Endothelial cell of umbilical vein (primary cell): Measurements from ENCODE around the gene NR3C1. TPM values are rescaled to one million over a fixed set of nuclear protein-coding genes. Genes with fewer than 3 reads are reported as not detected.

Experiments
- BruUV-seq: library from RNA; stranded (reverse); fragments of 400-500 nt; replicated peaks from 2 replicates; lab custom pipeline; 2021; lab: Mats Ljungman, UMichigan
- CTCF ChIA-PET: fragments of 300-600, 350-600 bp; sonication (Branson Sonifier 250); formaldehyde crosslinking; loops from one replicate; lab custom pipeline; 2021; ENCODE audit warnings: antibody characterized with exemption, inconsistent platforms; lab: Charles Lee
- POLR2A ChIA-PET: fragments of 300-600, 350-600 bp; sonication (Branson Sonifier 250); formaldehyde crosslinking; loops from one replicate; lab custom pipeline; 2021; ENCODE audit warnings: antibody characterized with exemption, inconsistent platforms; lab: Charles Lee
- DNase-seq: peaks from one replicate; pipeline ENCODE4 v3.0.0-alpha.2; 2011; ENCODE audit warnings: low read depth, low spot score
- FAIRE-seq: peaks from 2 replicates; lab custom pipeline; 2011; peaks lifted over from hg19 to GRCh38; lab: Jason Lieb, UNC
- H2AFZ ChIP-seq: 2 replicates; pipeline ENCODE4 v1.6.0; 2012; ENCODE audit warnings: low read depth, low read length, control low read depth, inconsistent platforms
- H3K27ac ChIP-seq: 2 replicates; pipeline ENCODE4 v1.5.1; 2011; ENCODE audit warnings: low read depth, mild to moderate bottlenecking, control low read depth, low read length, moderate library complexity; ENCODE audit not compliant: insufficient read depth
- H3K27me3 ChIP-seq, 2 experiments: 2 replicates each; pipeline versions ENCODE4 v1.6.0 to v1.6.1; 2011; ENCODE audit warnings: low read length in 2 of 2, mixed read lengths in 1 of 2; ENCODE audit not compliant: control insufficient read depth in 2 of 2, insufficient read depth in 2 of 2
- H3K36me3 ChIP-seq, 2 experiments: 2 replicates in 1 of 2; 3 replicates in 1 of 2; pipeline ENCODE4 v1.5.1; 2011; ENCODE audit warnings: low read length in 2 of 2, mild to moderate bottlenecking in 1 of 2, moderate library complexity in 1 of 2; ENCODE audit not compliant: control insufficient read depth in 2 of 2, insufficient read depth in 2 of 2; ENCODE audit errors: extremely low read depth in 1 of 2
- H3K4me1 ChIP-seq: 3 replicates; pipeline ENCODE4 v1.5.1; 2011; ENCODE audit warnings: mild to moderate bottlenecking, low read length; ENCODE audit not compliant: control insufficient read depth, insufficient read depth; ENCODE audit errors: extremely low read depth
- H3K4me2 ChIP-seq: 2 replicates; pipeline ENCODE4 v1.6.1; 2011; ENCODE audit warnings: low read length, control low read depth, mixed read lengths; ENCODE audit not compliant: insufficient read depth
- H3K4me3 ChIP-seq, 3 experiments: fragments of 200-600 bp in 1 of 3; sonication (generic), shearing (Covaris generic) in 1 of 3; replicated peaks in 1 of 3; 2 replicates each; pipeline ENCODE4 v1.5.1; 2011 to 2016; ENCODE audit warnings: control low read depth in 3 of 3, low read length in 3 of 3, mild to moderate bottlenecking in 2 of 3, inconsistent platforms in 1 of 3, low read depth in 1 of 3, moderate library complexity in 1 of 3; ENCODE audit not compliant: insufficient read depth in 1 of 3
- H3K79me2 ChIP-seq: 2 replicates; pipeline ENCODE4 v1.6.0; 2012; ENCODE audit warnings: low read length, inconsistent platforms; ENCODE audit not compliant: control insufficient read depth, insufficient read depth
- H3K9ac ChIP-seq: replicated peaks from 2 replicates; pipeline ENCODE3; 2011; ENCODE audit warnings: low read length, control low read depth; ENCODE audit not compliant: insufficient read depth; ENCODE audit errors: extremely low read depth
- H3K9me1 ChIP-seq: replicated peaks from 3 replicates; pipeline ENCODE4 v1.6.0; 2011; ENCODE audit warnings: mild to moderate bottlenecking, low read length; ENCODE audit not compliant: control insufficient read depth, insufficient read depth; ENCODE audit errors: extremely low read depth
- H3K9me3 ChIP-seq: replicated peaks from 2 replicates; pipeline ENCODE4 v1.5.1; 2012; ENCODE audit warnings: low read length, inconsistent platforms; ENCODE audit not compliant: control insufficient read depth, insufficient read depth
- H4K20me1 ChIP-seq: replicated peaks from 2 replicates; pipeline ENCODE3; 2011; ENCODE audit warnings: mild to moderate bottlenecking, low read length; ENCODE audit not compliant: control insufficient read depth, insufficient read depth; ENCODE audit errors: extremely low read depth
- EZH2 ChIP-seq: IDR thresholded peaks from 2 replicates; pipeline ENCODE4 v1.6.1; 2012; ENCODE audit warnings: borderline replicate concordance, low read depth, mild to moderate bottlenecking, moderate library complexity, low read length, inconsistent platforms; ENCODE audit not compliant: severe bottlenecking
- FOS ChIP-seq: IDR thresholded peaks from 2 replicates; pipeline ENCODE4 v1.6.1; 2011; ENCODE audit warnings: mild to moderate bottlenecking, low read length, moderate library complexity, borderline replicate concordance; ENCODE audit not compliant: insufficient read depth
- GATA2 ChIP-seq: IDR thresholded peaks from 2 replicates; pipeline ENCODE4 v1.7.0; 2011; ENCODE audit warnings: low read depth, mild to moderate bottlenecking, moderate library complexity, mixed read lengths, low read length; ENCODE audit not compliant: insufficient read length, insufficient read depth
- JUN ChIP-seq: IDR thresholded peaks from 2 replicates; pipeline ENCODE4 v1.6.1; 2011; ENCODE audit warnings: borderline replicate concordance, low read depth; ENCODE audit not compliant: insufficient read length, insufficient read depth
- MYC ChIP-seq: IDR thresholded peaks from one replicate; pipeline ENCODE4 v1.6.1; 2011; ENCODE audit warnings: mild to moderate bottlenecking, low read depth, low read length
- POLR2A ChIP-seq: IDR thresholded peaks from 2 replicates; pipeline ENCODE4 v1.6.1; 2012; ENCODE audit warnings: low read depth, mild to moderate bottlenecking, control low read depth, low read length
- POLR2AphosphoS5 ChIP-seq: IDR thresholded peaks from 2 replicates; pipeline ENCODE4 v1.6.1; 2012; ENCODE audit warnings: low read depth, mild to moderate bottlenecking, control low read depth, low read length, moderate library complexity; ENCODE audit not compliant: insufficient read depth
- dilution Hi-C: fragments of 300-500 bp; cut with MboI; formaldehyde crosslinking; loops from one replicate; pipeline ENCODE4 v1.15.0; 2019; ENCODE audit warnings: low sequenced_read_pairs; ENCODE audit not compliant: extremely low pct_ligation_motif_present
- intact Hi-C: fragments of 100-400 bp; cut with micrococcal nuclease; formaldehyde crosslinking; loops from one replicate; pipeline ENCODE4 v1.10.0; 2022
- polyA plus RNA-seq, 4 experiments: library from polyadenylated mRNA; depleted of rRNA in 3 of 4; stranded (reverse) in 3 of 4; unstranded in 1 of 4; fragments of >200 nt; gene quantifications; 2 replicates each; pipeline versions ENCODE4 v1.2.1 to v1.2.3, GENCODE V29; 2011 to 2012; ENCODE audit warnings: missing spikeins in 1 of 4
- total RNA-seq: library from RNA; stranded (reverse); gene quantifications from 2 replicates; pipeline ENCODE4 v1.2.3, GENCODE V29; 2021
- TF ChIP-seq, protein P1 (sequence below): IDR thresholded peaks from 2 replicates; pipeline ENCODE4 v1.6.1; 2011; ENCODE audit not compliant: insufficient read depth, insufficient read length
- TF ChIP-seq, protein P2 (sequence below), 2 donors: IDR thresholded peaks; 1 replicate in 1 of 2; 2 replicates in 1 of 2; pipeline ENCODE4 v1.5.1; 2011; ENCODE audit warnings: low read length in 2 of 2, mild to moderate bottlenecking in 2 of 2, moderate library complexity in 2 of 2, control low read depth in 1 of 2, inconsistent platforms in 1 of 2, low read depth in 1 of 2; ENCODE audit not compliant: insufficient read depth in 1 of 2; ENCODE audit errors: extremely low read depth in 1 of 2

The NR3C1 gene
- total and polyA plus RNA-seq, 2 donors (not counting 3 experiments of a cell fraction or from before 2014, with no cell fraction given): 4.1 to 17.0 TPM

DNA sequence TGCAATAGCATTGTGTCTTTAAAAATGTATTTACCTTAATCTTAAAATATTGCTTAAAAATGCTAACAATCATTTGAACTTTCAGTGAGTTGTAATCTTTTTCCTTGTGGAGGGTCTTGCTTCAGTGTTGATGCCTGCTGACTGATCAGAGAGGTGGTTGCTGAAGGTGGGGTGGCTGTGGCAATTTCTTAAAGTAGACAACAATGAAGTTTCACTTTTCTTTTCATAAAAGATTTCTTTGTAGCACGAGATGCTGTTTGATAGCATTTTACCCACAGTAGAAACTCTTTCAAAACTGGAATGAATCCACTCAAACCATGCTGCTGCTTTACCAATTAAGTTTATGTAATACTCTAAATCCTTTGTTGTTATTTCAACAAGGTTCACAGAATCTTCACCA, 50.8 kb downstream of the NR3C1 start:
- no peaks in the 10 kb centered on the region for H3K27me3 ChIP-seq
- H2AFZ ChIP-seq: no peak overlapping the region
- intact Hi-C loops (no loop called here), dilution Hi-C loops (no loop called here)
- H3K4me1 ChIP-seq: peaks cover 20% of the 10 kb centered on the region
- FAIRE-seq: no peak
- CTCF ChIA-PET: no interaction called here
- H3K9me3 ChIP-seq: no peaks in the 10 kb centered on the region
- BruUV-seq: no TSS peak
- H3K79me2 ChIP-seq: peaks cover 33% of the 10 kb centered on the region
- H3K4me3 ChIP-seq: no peak overlapping the region
- H3K9ac ChIP-seq: no peak overlapping the region
- H3K4me2 ChIP-seq: no peak overlapping the region
- TF ChIP-seq GATA2: no peak
- TF ChIP-seq POLR2AphosphoS5: no peak
- no peak for TF ChIP-seq MYC
- TF ChIP-seq EZH2: no peak
- TF ChIP-seq, protein P1, sequence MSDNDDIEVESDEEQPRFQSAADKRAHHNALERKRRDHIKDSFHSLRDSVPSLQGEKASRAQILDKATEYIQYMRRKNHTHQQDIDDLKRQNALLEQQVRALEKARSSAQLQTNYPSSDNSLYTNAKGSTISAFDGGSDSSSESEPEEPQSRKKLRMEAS: no peak
- TF ChIP-seq JUN: no peak
- TF ChIP-seq, protein P2, sequence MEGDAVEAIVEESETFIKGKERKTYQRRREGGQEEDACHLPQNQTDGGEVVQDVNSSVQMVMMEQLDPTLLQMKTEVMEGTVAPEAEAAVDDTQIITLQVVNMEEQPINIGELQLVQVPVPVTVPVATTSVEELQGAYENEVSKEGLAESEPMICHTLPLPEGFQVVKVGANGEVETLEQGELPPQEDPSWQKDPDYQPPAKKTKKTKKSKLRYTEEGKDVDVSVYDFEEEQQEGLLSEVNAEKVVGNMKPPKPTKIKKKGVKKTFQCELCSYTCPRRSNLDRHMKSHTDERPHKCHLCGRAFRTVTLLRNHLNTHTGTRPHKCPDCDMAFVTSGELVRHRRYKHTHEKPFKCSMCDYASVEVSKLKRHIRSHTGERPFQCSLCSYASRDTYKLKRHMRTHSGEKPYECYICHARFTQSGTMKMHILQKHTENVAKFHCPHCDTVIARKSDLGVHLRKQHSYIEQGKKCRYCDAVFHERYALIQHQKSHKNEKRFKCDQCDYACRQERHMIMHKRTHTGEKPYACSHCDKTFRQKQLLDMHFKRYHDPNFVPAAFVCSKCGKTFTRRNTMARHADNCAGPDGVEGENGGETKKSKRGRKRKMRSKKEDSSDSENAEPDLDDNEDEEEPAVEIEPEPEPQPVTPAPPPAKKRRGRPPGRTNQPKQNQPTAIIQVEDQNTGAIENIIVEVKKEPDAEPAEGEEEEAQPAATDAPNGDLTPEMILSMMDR (IDR thresholded peaks at IDR 0.05; ENCODE audit: extremely low read depth in 1 of 2, insufficient read depth in 1 of 2, low read depth in 1 of 2, low read length in 2 of 2): no peak
- TF ChIP-seq FOS: no peak
- TF ChIP-seq POLR2A: no peak
- H3K27ac ChIP-seq: no peak overlapping the region
- H3K9me1 ChIP-seq: no peaks in the 10 kb centered on the region
- POLR2A ChIA-PET: no interaction called here
- no peaks in the 10 kb centered on the region for H3K36me3 ChIP-seq
- H4K20me1 ChIP-seq: no peaks in the 10 kb centered on the region
- DNase-seq: no peak
